ENCODE results near the gene GNB2. TPM values are rescaled to one million over a fixed set of nuclear protein-coding genes. Genes with fewer than 3 reads are reported as not detected.

Gene GNB2
- polyA plus RNA-seq, 2 of the 4 experiments (the other 2 are of a cell fraction) = 50.8 to 163 TPM

DNA sequence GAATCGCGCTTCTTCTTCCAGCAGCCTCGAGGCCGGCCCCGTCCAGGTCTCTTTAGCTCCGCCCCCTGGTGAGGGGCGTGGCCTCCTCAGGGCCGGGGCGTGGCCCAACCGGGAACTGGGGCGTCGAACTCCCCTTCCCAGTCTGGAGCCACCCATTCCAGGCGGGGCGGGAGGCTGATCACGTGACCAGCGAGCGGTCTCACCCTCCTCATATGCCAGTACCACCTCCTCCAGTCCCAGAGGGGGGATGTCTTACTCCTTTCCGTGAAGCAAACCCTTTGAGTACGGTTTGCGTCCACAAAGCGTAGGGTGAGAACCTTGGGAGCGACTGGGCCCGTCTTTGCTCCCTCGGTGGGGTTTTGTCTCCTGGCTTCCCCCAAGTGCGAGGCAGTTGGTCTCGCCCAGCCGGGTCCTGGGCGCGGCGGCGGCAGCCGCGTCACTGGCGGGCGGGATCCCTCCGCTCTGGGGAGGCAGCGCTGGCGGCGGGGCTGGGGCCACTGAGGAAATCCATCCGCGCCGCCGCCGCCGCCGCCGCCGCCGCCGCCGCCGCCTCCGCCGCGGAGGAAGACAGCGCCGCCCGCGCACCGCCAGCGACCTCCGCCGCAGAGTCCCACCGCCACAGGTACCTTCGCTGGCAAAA is at the start of gene GNB2 (continued):
- 0 out of 2 replicates have a peak, but pooled peaks have one; percentile 40 for TF ChIP-seq ESRRA (IDR thresholded peaks at IDR 0.05; ENCODE audit: borderline replicate concordance, low read length)
- TF ChIP-seq HEYL (CRISPR knock-in tag; IDR thresholded peaks at IDR 0.05) = no peak
- TF ChIP-seq BHLHE40 (IDR thresholded peaks at IDR 0.05; ENCODE audit: low read depth, low read length) = peak; percentile 84
- no peak for TF ChIP-seq RAD21 (conservative IDR thresholded peaks at IDR 0.05 in 1 of 2, IDR thresholded peaks at IDR 0.05 in 1 of 2)
- TF ChIP-seq, protein P1, sequence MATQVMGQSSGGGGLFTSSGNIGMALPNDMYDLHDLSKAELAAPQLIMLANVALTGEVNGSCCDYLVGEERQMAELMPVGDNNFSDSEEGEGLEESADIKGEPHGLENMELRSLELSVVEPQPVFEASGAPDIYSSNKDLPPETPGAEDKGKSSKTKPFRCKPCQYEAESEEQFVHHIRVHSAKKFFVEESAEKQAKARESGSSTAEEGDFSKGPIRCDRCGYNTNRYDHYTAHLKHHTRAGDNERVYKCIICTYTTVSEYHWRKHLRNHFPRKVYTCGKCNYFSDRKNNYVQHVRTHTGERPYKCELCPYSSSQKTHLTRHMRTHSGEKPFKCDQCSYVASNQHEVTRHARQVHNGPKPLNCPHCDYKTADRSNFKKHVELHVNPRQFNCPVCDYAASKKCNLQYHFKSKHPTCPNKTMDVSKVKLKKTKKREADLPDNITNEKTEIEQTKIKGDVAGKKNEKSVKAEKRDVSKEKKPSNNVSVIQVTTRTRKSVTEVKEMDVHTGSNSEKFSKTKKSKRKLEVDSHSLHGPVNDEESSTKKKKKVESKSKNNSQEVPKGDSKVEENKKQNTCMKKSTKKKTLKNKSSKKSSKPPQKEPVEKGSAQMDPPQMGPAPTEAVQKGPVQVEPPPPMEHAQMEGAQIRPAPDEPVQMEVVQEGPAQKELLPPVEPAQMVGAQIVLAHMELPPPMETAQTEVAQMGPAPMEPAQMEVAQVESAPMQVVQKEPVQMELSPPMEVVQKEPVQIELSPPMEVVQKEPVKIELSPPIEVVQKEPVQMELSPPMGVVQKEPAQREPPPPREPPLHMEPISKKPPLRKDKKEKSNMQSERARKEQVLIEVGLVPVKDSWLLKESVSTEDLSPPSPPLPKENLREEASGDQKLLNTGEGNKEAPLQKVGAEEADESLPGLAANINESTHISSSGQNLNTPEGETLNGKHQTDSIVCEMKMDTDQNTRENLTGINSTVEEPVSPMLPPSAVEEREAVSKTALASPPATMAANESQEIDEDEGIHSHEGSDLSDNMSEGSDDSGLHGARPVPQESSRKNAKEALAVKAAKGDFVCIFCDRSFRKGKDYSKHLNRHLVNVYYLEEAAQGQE (IDR thresholded peaks at IDR 0.05) = no peak
- TF ChIP-seq TFCP2L1 (CRISPR knock-in tag; IDR thresholded peaks at IDR 0.05) = 0 out of 2 replicates have a peak, but pooled peaks have one; percentile 50
- TF ChIP-seq, protein P2, sequence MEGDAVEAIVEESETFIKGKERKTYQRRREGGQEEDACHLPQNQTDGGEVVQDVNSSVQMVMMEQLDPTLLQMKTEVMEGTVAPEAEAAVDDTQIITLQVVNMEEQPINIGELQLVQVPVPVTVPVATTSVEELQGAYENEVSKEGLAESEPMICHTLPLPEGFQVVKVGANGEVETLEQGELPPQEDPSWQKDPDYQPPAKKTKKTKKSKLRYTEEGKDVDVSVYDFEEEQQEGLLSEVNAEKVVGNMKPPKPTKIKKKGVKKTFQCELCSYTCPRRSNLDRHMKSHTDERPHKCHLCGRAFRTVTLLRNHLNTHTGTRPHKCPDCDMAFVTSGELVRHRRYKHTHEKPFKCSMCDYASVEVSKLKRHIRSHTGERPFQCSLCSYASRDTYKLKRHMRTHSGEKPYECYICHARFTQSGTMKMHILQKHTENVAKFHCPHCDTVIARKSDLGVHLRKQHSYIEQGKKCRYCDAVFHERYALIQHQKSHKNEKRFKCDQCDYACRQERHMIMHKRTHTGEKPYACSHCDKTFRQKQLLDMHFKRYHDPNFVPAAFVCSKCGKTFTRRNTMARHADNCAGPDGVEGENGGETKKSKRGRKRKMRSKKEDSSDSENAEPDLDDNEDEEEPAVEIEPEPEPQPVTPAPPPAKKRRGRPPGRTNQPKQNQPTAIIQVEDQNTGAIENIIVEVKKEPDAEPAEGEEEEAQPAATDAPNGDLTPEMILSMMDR (IDR thresholded peaks at IDR 0.05) = no peak
- no peak for TF ChIP-seq CBX2 (IDR thresholded peaks at IDR 0.05; ENCODE audit: borderline replicate concordance, low read depth)
- no peak for TF ChIP-seq RNF2 (IDR thresholded peaks at IDR 0.05; ENCODE audit: borderline replicate concordance, low read depth)
- no peak; the same call in 1 of the 2 replicates for TF ChIP-seq ZNF302 (CRISPR knock-in tag; IDR thresholded peaks at IDR 0.05)
- no peak for TF ChIP-seq FOSB (CRISPR knock-in tag; IDR thresholded peaks at IDR 0.05)
- no peak for TF ChIP-seq HDAC2 (IDR thresholded peaks at IDR 0.05)
- no peak for TF ChIP-seq FOSL2 (IDR thresholded peaks at IDR 0.05)
- peak; percentile 61; the same call in 1 of the 2 replicates for TF ChIP-seq FOSL2 (CRISPR knock-in tag; IDR thresholded peaks at IDR 0.05)
- TF ChIP-seq HES2 (IDR thresholded peaks at IDR 0.05) = no peak
- TF ChIP-seq, protein P3, sequence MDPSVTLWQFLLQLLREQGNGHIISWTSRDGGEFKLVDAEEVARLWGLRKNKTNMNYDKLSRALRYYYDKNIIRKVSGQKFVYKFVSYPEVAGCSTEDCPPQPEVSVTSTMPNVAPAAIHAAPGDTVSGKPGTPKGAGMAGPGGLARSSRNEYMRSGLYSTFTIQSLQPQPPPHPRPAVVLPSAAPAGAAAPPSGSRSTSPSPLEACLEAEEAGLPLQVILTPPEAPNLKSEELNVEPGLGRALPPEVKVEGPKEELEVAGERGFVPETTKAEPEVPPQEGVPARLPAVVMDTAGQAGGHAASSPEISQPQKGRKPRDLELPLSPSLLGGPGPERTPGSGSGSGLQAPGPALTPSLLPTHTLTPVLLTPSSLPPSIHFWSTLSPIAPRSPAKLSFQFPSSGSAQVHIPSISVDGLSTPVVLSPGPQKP (IDR thresholded peaks at IDR 0.05; ENCODE audit: low read depth, low read length) = no peak

GRCh38 chr7:100623951-100624824 is 49.4 kb upstream of the GNB2 start:
- H3K27ac ChIP-seq = no peak overlapping the region
- 80% methylated on average over 15 of the region's 15 CpGs for WGBS (ENCODE audit: missing lambda C conversion rate)
- ATAC-seq (no peak), FAIRE-seq (no peak), DNase-seq (ENCODE audit: low read depth in 1 of 2, low spot score in 1 of 2) (no peak)
- POLR2A ChIA-PET = no interaction called here
- H3K4me3 ChIP-seq = no peak overlapping the region
- CTCF ChIA-PET = interaction anchor here (0.6 to 7.9 kb wide), 6 partner anchors 9 to 143 kb away, joined by 3 to 69 read pairs (median 4); partner anchors contain the start of gene MOSPD3
- no peak for TF ChIP-seq CEBPB (IDR thresholded peaks at IDR 0.05)
- TF ChIP-seq HOXB13 (CRISPR knock-in tag; IDR thresholded peaks at IDR 0.05; ENCODE audit: low read depth) = no peak
- TF ChIP-seq ZNF302 (CRISPR knock-in tag; IDR thresholded peaks at IDR 0.05) = no peak
- no peak for TF ChIP-seq FOSL2 (IDR thresholded peaks at IDR 0.05)
- no peak for TF ChIP-seq FOSL2 (CRISPR knock-in tag; IDR thresholded peaks at IDR 0.05)
- TF ChIP-seq HES2 (IDR thresholded peaks at IDR 0.05) = no peak
- TF ChIP-seq NR3C1 (IDR thresholded peaks at IDR 0.05) = no peak
- no peak for TF ChIP-seq FOSB (CRISPR knock-in tag; IDR thresholded peaks at IDR 0.05)
- no peak for TF ChIP-seq HDAC2 (IDR thresholded peaks at IDR 0.05)
- 0 out of 3 replicates have a peak, but pooled peaks cover 4% of the 10 kb centered on the region for H3K4me1 ChIP-seq
- H3K4me2 ChIP-seq = no peak overlapping the region
- H3K9me3 ChIP-seq = no peaks in the 10 kb centered on the region
